K562 (cell line): ENCODE results near the gene NCF1. TPM values are rescaled to one million over a fixed set of nuclear protein-coding genes. Genes with fewer than 3 reads are reported as not detected.
"Not testable (repeated sequence)": the region's sequence is repeated elsewhere in the genome, so short reads cannot be mapped to it uniquely, and the experiment has no call there.

ENCODE experiments used
- ATAC-seq: fragments of 200-7000 bp; cut with Tn5 transposase; 3 replicates; pipeline ENCODE4 v1.9.1; 2020; ENCODE audit warnings: moderate library complexity
- BruUV-seq: library from RNA; stranded (reverse); fragments of 400-500 nt; replicated peaks from 2 replicates; lab custom pipeline; 2021; lab: Mats Ljungman, UMichigan
- CTCF ChIA-PET: fragments of 300-600 bp; formaldehyde crosslinking; extraction: SDS; loops from one replicate; lab custom pipeline; 2021; ENCODE audit warnings: low intra/inter-chr PET ratio; lab: Yijun Ruan, JAX
- POLR2A ChIA-PET: fragments of 300-600, 350-650 bp; sonication (Branson Sonifier 250); formaldehyde crosslinking; extraction: SDS; loops from one replicate; lab custom pipeline; 2021; ENCODE audit warnings: antibody characterized with exemption, inconsistent platforms; lab: Yijun Ruan, JAX
- DNase-seq, 4 experiments: peaks; one replicate each; pipeline versions ENCODE4 v3.0.0 to v3.0.0-alpha.2; 2011 to 2018; ENCODE audit warnings: low spot score in 3 of 4, mixed read lengths in 3 of 4; ENCODE audit errors: extremely low read depth in 1 of 4
- FAIRE-seq: peaks from 2 replicates; lab custom pipeline; 2011; peaks lifted over from hg19 to GRCh38; lab: Jason Lieb, UNC
- H2AFZ ChIP-seq: 2 replicates; pipeline ENCODE4 v1.6.0; 2011; ENCODE audit warnings: low read depth, low read length, control low read depth, inconsistent platforms
- H3K27ac ChIP-seq: fragments of 200-600 bp; 3 replicates; pipeline ENCODE4 v1.8.0; 2011; ENCODE audit warnings: low read depth, mild to moderate bottlenecking, control low read depth, inconsistent platforms, low read length, moderate library complexity, mixed read lengths; ENCODE audit errors: extremely low read depth
- H3K27me3 ChIP-seq, 2 experiments: fragments of 300-600 bp in 1 of 2; 2 replicates in 1 of 2; 3 replicates in 1 of 2; pipeline versions ENCODE4 v1.6.0 to v1.8.0; 2011; ENCODE audit warnings: inconsistent platforms in 2 of 2, low read length in 2 of 2, mild to moderate bottlenecking in 1 of 2, mixed read lengths in 1 of 2, moderate library complexity in 1 of 2; ENCODE audit not compliant: control insufficient read depth in 2 of 2, insufficient read depth in 2 of 2
- H3K36me3 ChIP-seq: fragments of 300-600 bp; 3 replicates; pipeline ENCODE4 v1.8.0; 2011; ENCODE audit warnings: mild to moderate bottlenecking, low read length, inconsistent platforms; ENCODE audit not compliant: control insufficient read depth, insufficient read depth
- H3K4me1 ChIP-seq, 2 experiments: fragments of 200-600 bp in 1 of 2; replicated peaks in 1 of 2; 2 replicates in 1 of 2; 3 replicates in 1 of 2; pipeline versions ENCODE4 v1.5.1 to v1.8.0; 2011; ENCODE audit warnings: inconsistent platforms in 2 of 2, low read length in 2 of 2, mild to moderate bottlenecking in 1 of 2, mixed read lengths in 1 of 2, moderate library complexity in 1 of 2; ENCODE audit not compliant: control insufficient read depth in 2 of 2, insufficient read depth in 2 of 2
- H3K4me2 ChIP-seq: 2 replicates; pipeline ENCODE4 v1.6.1; 2011; ENCODE audit warnings: low read length, control low read depth, inconsistent platforms, mixed read lengths; ENCODE audit not compliant: insufficient read depth
- H3K4me3 ChIP-seq: fragments of 200-600 bp; sonication (generic), shearing (Covaris generic); 2 replicates; pipeline ENCODE4 v1.5.1; 2016; ENCODE audit warnings: control low read depth, inconsistent platforms
- H3K79me2 ChIP-seq: fragments of 200-600 bp; 3 replicates; pipeline ENCODE4 v1.8.0; 2011; ENCODE audit warnings: low read length, inconsistent platforms; ENCODE audit not compliant: control insufficient read depth, insufficient read depth
- H3K9ac ChIP-seq, 2 experiments: 2 replicates each; pipeline versions ENCODE4 v1.6.0 to v1.6.1; 2011; ENCODE audit warnings: low read depth in 2 of 2, low read length in 2 of 2, control low read depth in 1 of 2, inconsistent platforms in 1 of 2, mild to moderate bottlenecking in 1 of 2, mixed read lengths in 1 of 2; ENCODE audit not compliant: insufficient read depth in 1 of 2
- H3K9me1 ChIP-seq: one replicate; pipeline ENCODE4 v1.6.0; 2011; ENCODE audit warnings: inconsistent platforms, mild to moderate bottlenecking, low read length, moderate library complexity; ENCODE audit not compliant: control insufficient read depth, insufficient read depth
- H3K9me3 ChIP-seq: replicated peaks from 2 replicates; pipeline ENCODE4 v1.5.1; 2011; ENCODE audit warnings: low read depth, low read length, inconsistent platforms; ENCODE audit not compliant: control insufficient read depth, insufficient read depth
- H4K20me1 ChIP-seq: replicated peaks from 2 replicates; pipeline ENCODE4 v1.6.1; 2011; ENCODE audit warnings: low read length, inconsistent platforms, mixed read lengths; ENCODE audit not compliant: control insufficient read depth, insufficient read depth
- DACH1 ChIP-seq: fragments of 450-650 bp; IDR thresholded peaks from 2 replicates; pipeline ENCODE4 v1.6.1; 2018; ENCODE audit not compliant: partially characterized antibody
- ELF4 ChIP-seq: fragments of 450-650 bp; formaldehyde crosslinking; IDR thresholded peaks from 2 replicates; pipeline ENCODE4 v1.4.0; 2022; ENCODE audit warnings: missing genetic modification characterization
- FOXA3 ChIP-seq, 2 experiments: fragments of 450-650 bp in 1 of 2; sonication (generic) in 1 of 2; formaldehyde crosslinking; IDR thresholded peaks in 1 of 2; conservative IDR thresholded peaks in 1 of 2; 2 replicates each; pipeline versions ENCODE4 v1.4.0 to v1.8.0; 2020 to 2022; ENCODE audit warnings: mild to moderate bottlenecking in 2 of 2, missing genetic modification reagents in 1 of 2
- FOXJ3 ChIP-seq: sonication (generic); formaldehyde crosslinking; IDR thresholded peaks from 2 replicates; pipeline ENCODE4 v1.4.0; 2020; ENCODE audit warnings: mild to moderate bottlenecking, missing genetic modification reagents
- LEF1 ChIP-seq: fragments of 450-650 bp; IDR thresholded peaks from 2 replicates; pipeline ENCODE4 v1.6.1; 2016; ENCODE audit warnings: mild to moderate bottlenecking
- MYNN ChIP-seq, 2 experiments: sonication (generic); formaldehyde crosslinking in 1 of 2; IDR thresholded peaks; 2 replicates each; pipeline versions ENCODE4 v1.5.0 to v1.6.1; 2016 to 2020; ENCODE audit warnings: antibody characterized with exemption in 1 of 2, missing genetic modification reagents in 1 of 2
- NELFE ChIP-seq: IDR thresholded peaks from 2 replicates; pipeline ENCODE4 v1.6.1; 2011; ENCODE audit warnings: mild to moderate bottlenecking; ENCODE audit not compliant: insufficient read depth, insufficient read length
- POLR3A ChIP-seq: IDR thresholded peaks from 2 replicates; pipeline ENCODE4 v1.6.1; 2011; ENCODE audit warnings: borderline replicate concordance, mild to moderate bottlenecking, moderate library complexity; ENCODE audit not compliant: insufficient read length, insufficient read depth; ENCODE audit errors: extremely low read depth
- PRPF4 ChIP-seq: fragments of 200-400 bp; formaldehyde crosslinking; IDR thresholded peaks from one replicate; pipeline ENCODE4 v1.6.1; 2017; ENCODE audit warnings: low read length, low read depth, mild to moderate bottlenecking; ENCODE audit not compliant: insufficient read depth, poor library complexity, severe bottlenecking
- SAFB ChIP-seq: fragments of 200-400 bp; formaldehyde crosslinking; IDR thresholded peaks from 2 replicates; pipeline ENCODE4 v1.6.1; 2017; ENCODE audit warnings: low read depth, low read length, borderline replicate concordance
- SMAD3 ChIP-seq: fragments of 450-650 bp; formaldehyde crosslinking; conservative IDR thresholded peaks from 2 replicates; pipeline ENCODE4 v1.4.0; 2020; ENCODE audit warnings: mild to moderate bottlenecking
- WGBS: fragments of 100-300 bp; shearing (Covaris generic); methylation state at CpG from one replicate; pipeline ENCODE4 v1.1.6; 2016; ENCODE audit warnings: low coverage, mixed read lengths; ENCODE audit not compliant: insufficient coverage; ENCODE audit errors: missing lambda C conversion rate; 5-methylcytosine and 5-hydroxymethylcytosine counted together
- in situ Hi-C: fragments of 300-500 bp; cut with MboI; formaldehyde crosslinking; loops from 4 replicates; pipeline ENCODE4 v1.15.0; 2018; ENCODE audit warnings: inconsistent platforms, mixed read lengths
- intact Hi-C: fragments of 100-400 bp; cut with micrococcal nuclease; formaldehyde crosslinking; loops from 2 replicates; pipeline ENCODE4 v1.14.2; 2022
- polyA plus RNA-seq, 8 experiments: library from polyadenylated mRNA; depleted of rRNA in 4 of 8; stranded (reverse) in 5 of 8; unstranded in 3 of 8; fragments of >200 nt; fragmentation: Nextera tagmentation in 2 of 8; fragmentation: Illumina TruSeq in 1 of 8; extraction: Ambion mirVana in 2 of 8; extraction: Trizol in 1 of 8; gene quantifications; 2 replicates each; pipeline versions ENCODE4 v1.2.1 to v1.2.3, GENCODE V29; 2011 to 2014; ENCODE audit warnings: inconsistent platforms in 1 of 8, missing spikeins in 1 of 8
- total RNA-seq, 7 experiments: library from RNA; depleted of rRNA in 6 of 7; stranded (reverse); fragments of >200 nt in 6 of 7; fragmentation: Illumina TruSeq in 2 of 7; extraction: Trizol in 2 of 7; gene quantifications; 2 replicates each; pipeline versions ENCODE4 v1.2.1 to v1.2.3, GENCODE V29; 2011 to 2021; ENCODE audit warnings: low replicate concordance in 1 of 7
- TF ChIP-seq, protein P1 (sequence below): fragments of 450-650 bp; IDR thresholded peaks from 2 replicates; pipeline ENCODE4 v1.6.1; 2016; ENCODE audit warnings: antibody characterized with exemption

NCF1 gene
- total and polyA plus RNA-seq, 9 of the 15 experiments (the other 6 are each of a cell fraction or from before 2014, with no cell fraction given), result 0.29 TPM; not detected in 8

DNA sequence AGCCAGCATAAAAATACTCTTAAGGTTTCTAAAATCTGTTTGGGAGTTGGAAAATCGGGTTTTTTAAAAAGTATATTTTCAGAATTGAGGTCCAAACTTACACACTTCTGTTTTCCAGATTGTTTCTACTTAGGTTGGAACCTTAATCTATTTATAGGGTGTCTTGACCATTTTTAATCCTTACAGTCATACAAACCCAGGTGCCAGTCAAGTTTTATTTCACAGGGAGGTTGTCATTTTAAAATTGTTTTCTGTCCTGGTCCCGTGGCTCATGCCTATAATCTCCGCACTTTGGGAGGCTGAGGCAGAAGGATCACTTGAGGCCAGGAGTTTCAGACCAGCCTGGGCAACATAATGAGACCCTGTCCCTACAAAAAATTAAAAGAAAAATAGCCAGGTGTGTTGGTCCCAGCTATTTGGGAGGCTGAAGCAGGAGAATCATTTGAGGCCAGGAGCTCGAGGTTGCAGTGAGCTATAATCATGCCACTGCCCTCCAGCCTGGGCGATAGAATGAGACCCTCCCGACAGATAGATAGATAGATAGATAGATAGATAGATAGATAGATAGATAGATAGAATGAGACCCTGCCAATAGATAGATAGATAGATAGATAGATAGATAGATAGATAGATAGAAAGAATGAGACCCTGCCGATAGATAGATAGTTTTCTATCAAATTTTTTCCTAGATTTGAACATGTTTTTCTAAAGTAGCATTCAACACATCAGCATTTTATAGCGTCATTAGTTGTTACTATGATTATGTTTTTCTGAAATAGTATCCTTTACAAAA is 47.3 kb upstream of the NCF1 start:
- H2AFZ ChIP-seq, result no peak overlapping the region
- CTCF ChIA-PET, result no interaction called here

DNA sequence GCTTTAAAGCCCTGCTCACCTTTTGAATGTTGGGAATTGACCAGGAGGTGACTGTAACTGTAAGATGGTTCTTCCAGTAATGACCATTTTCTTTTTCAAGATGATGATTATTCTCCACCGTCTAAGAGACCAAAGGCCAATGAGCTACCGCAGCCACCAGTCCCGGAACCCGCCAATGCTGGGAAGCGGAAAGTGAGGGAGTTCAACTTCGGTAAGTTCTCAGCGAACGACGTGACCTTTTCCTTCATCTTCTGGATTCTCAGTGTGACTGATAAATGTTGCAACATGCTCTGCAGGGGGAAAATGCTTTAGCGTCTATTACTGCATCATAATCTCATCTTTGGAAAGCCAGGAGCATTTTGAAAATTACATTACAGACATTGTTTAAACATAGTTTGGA is 45.1 kb upstream of the NCF1 start:
- H3K4me1 ChIP-seq, intact Hi-C loops, POLR2A ChIA-PET, H3K9ac ChIP-seq, H3K79me2 ChIP-seq, BruUV-seq, H3K4me2 ChIP-seq, DNase-seq, H2AFZ ChIP-seq, FAIRE-seq, CTCF ChIA-PET, H3K4me3 ChIP-seq, H3K9me1 ChIP-seq, H3K27ac ChIP-seq, H4K20me1 ChIP-seq, H3K9me3 ChIP-seq, H3K27me3 ChIP-seq: not testable (repeated sequence)
- ATAC-seq, result peak; percentile 93
- in situ Hi-C loops, result loop anchor here (10.0 kb wide), 1 partner anchor 1544 kb away; no protein-coding TSS in a partner anchor
- peaks cover 13% of the 10 kb centered on the region; the same call in 2 of the 3 replicates for H3K36me3 ChIP-seq
- no CpG with 5 or more reads among the region's 10 CpGs for WGBS

More for the DNA sequence above, 47.3 kb upstream of the NCF1 start:
- in situ Hi-C loops, result loop anchor here (10.0 kb wide), 1 partner anchor 1542 kb away; no protein-coding TSS in a partner anchor
- WGBS, result 90% methylated on average over 8 of the region's 8 CpGs
- no peak overlapping the region for H3K4me2 ChIP-seq
- H4K20me1 ChIP-seq, result no peaks in the 10 kb centered on the region
- no peaks in the 10 kb centered on the region for H3K4me1 ChIP-seq
- no peak for ATAC-seq
- no TSS peak for BruUV-seq
- no peak for DNase-seq
- intact Hi-C loops, result no loop called here
- no peak for TF ChIP-seq PRPF4
- TF ChIP-seq MYNN (IDR thresholded peaks at IDR 0.05), result no peak
- no peak for TF ChIP-seq MYNN (CRISPR knock-in tag; IDR thresholded peaks at IDR 0.05)
- TF ChIP-seq, protein P1, sequence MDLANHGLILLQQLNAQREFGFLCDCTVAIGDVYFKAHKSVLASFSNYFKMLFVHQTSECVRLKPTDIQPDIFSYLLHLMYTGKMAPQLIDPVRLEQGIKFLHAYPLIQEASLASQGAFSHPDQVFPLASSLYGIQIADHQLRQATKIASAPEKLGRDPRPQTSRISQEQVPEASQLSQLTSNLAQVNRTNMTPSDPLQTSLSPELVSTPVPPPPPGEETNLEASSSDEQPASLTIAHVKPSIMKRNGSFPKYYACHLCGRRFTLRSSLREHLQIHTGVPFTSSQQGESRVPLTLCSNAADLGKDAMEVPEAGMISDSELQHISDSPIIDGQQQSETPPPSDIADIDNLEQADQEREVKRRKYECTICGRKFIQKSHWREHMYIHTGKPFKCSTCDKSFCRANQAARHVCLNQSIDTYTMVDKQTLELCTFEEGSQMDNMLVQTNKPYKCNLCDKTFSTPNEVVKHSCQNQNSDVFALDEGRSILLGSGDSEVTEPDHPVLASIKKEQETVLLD, result peak; percentile 26; the same call in 1 of the 2 replicates
- TF ChIP-seq DACH1, result peak; percentile 93
- TF ChIP-seq ELF4 (CRISPR knock-in tag), result no peak
- no peak for TF ChIP-seq SMAD3 (CRISPR knock-in tag)
- no peak for TF ChIP-seq SAFB
- no peak for TF ChIP-seq POLR3A
- no peak for TF ChIP-seq FOXA3 (CRISPR knock-in tag; conservative IDR thresholded peaks at IDR 0.05 in 1 of 2, IDR thresholded peaks at IDR 0.05 in 1 of 2)
- no peak for TF ChIP-seq NELFE
- TF ChIP-seq LEF1, result no peak
- no peak for TF ChIP-seq FOXJ3 (CRISPR knock-in tag)
- POLR2A ChIA-PET, result no interaction called here
- H3K36me3 ChIP-seq, result peaks cover 27% of the 10 kb centered on the region; the same call in 2 of the 3 replicates
- H3K79me2 ChIP-seq, result no peaks in the 10 kb centered on the region
- H3K4me3 ChIP-seq, result no peak overlapping the region
- H3K27me3 ChIP-seq, result no peaks in the 10 kb centered on the region
- H3K9me1 ChIP-seq, result no peaks in the 10 kb centered on the region
- no peak overlapping the region for H3K27ac ChIP-seq
- no peaks in the 10 kb centered on the region for H3K9me3 ChIP-seq
- no peak for FAIRE-seq
- H3K9ac ChIP-seq, result no peak overlapping the region
